AG08395 (cell line): ENCODE results near the gene ZSCAN30.
A peak's percentile ranks its signal among the peaks of the same experiment; 100 is the strongest.
"Not testable (repeated sequence)": the region's sequence is repeated elsewhere in the genome, so short reads cannot be mapped to it uniquely, and the experiment has no call there.

Experiments used
- DNase-seq: peaks from one replicate; pipeline ENCODE4 v3.0.0; 2012; ENCODE audit warnings: mixed read lengths, low spot score

The ZSCAN30 gene

GRCh38 chr18:35236571-35237363, 53.3 kb downstream of the ZSCAN30 start:
- no peak for DNase-seq

DNA sequence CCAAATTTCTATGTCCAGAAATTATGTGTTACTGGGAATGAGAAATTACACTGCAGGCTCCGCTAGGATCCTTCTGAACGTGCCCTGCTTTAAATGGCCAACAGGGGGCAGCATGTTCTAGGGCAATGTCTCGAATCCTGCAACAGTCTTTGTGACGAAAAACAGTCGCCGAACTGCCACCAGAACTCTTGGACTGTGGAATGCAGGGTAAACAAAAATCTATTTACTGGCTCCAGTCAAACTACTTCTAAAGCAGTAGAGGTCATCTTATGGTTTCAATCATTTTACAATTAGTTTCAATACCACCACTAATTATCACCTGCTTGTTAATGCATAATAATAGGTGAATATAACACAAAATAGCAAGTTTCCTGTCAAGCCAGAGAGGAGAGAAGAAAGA, 59.0 kb downstream of the ZSCAN30 start:
- DNase-seq = peak; percentile 70

GRCh38 chr18:35227254-35227653, 62.8 kb downstream of the ZSCAN30 start:
- DNase-seq = no peak

GRCh38 chr18:35223797-35224196, 66.2 kb downstream of the ZSCAN30 start:
- DNase-seq = no peak

DNA sequence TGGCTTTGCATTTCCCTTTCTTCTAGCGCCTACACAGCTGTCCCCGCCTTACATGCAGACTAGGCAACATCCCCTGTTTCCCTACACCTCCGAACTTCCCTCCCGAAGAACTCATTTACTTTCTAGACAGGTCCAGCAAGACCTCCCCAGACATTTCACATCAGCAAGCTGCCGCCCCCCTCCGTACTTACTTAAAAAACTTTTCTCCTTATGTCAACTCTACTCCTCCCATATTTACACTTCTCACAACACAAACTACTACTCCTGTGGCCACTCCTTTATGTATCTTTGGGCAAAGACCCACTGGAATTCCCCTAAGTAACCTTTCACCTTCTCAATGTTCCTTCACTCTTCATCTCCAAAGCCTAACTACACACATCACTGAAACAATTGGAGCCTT, 69.6 kb downstream of the ZSCAN30 start:
- DNase-seq = no peak

GRCh38 chr18:35219331-35219730, 70.7 kb downstream of the ZSCAN30 start:
- DNase-seq = not testable (repeated sequence)

GRCh38 chr18:35216611-35217010, 73.4 kb downstream of the ZSCAN30 start:
- not testable (repeated sequence) for DNase-seq

- no peak for DNase-seq
Measured at GRCh38 chr18:35215026-35215425, 75.0 kb downstream of the ZSCAN30 start.

DNA sequence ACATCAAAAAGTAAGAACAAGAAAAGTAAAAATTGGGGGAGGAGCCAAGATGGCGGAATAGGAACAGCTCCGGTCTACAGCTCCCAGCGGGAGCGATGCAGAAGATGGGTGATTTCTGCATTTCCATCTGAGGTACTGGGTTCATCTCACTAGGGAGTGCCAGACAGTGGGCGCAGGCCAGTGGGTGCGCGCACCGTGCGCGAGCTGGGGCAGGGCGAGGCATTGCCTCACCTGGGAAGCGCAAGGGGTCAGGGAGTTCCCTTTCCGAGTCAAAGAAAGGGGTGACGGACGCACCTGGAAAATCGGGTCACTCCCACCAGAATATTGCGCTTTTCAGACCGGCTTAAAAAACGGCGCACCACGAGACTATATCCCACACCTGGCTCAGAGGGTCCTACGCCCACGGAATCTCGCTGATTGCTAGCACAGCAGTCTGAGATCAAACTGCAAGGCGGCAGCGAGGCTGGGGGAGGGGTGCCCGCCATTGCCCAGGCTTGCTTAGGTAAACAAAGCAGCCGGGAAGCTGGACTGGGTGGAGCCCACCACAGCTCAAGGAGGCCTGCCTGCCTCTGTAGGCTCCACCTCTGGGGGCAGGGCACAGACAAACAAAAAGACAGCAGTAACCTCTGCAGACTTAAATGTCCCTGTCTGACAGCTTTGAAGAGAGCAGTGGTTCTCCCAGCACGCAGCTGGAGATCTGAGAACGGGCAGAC, 84.1 kb downstream of the ZSCAN30 start:
- DNase-seq = not testable (repeated sequence)

DNA sequence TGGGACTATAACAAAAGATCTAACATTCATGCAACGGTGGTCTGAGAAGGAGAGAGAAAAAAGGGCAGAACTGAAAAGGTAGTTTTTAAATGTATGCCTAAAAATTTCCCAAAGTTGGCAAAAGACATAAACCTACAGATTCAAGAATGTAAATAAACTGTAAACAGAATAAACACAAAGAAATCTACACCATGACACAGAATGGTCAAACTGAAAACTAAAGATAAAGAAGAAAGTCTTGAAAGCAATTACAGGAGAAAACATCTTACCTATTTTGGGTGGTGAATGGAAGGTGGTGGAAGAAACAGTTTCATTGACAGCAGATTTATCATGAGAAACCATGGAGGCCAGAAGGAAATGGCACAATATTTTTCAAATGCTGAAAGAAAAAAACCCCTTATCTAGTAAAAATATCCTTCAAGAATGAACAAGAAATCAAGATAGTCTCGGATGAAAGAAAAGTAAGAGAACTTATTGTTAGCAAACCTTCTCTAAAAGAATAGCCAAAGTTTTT, 84.8 kb downstream of the ZSCAN30 start:
- no peak for DNase-seq

DNA sequence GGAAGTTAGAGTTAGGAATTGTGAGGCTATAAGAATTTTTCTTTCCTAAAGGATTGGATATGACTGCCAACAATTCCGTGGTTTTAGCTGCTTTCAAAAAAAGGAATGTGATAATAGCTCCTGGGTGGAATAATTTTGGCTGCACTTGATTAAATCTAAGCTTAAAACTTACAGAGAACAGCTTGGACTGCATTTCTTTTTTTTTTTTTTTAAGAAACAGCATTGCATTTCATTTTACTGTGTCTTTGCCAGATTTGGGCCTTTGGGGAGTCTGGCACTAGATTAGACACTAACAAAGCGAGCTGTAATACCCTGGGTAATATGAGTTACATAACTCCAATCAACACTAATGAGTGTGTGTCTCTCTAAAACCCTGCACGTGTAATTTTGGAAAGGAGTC, 87.0 kb downstream of the ZSCAN30 start:
- peak; percentile 48 for DNase-seq

DNA sequence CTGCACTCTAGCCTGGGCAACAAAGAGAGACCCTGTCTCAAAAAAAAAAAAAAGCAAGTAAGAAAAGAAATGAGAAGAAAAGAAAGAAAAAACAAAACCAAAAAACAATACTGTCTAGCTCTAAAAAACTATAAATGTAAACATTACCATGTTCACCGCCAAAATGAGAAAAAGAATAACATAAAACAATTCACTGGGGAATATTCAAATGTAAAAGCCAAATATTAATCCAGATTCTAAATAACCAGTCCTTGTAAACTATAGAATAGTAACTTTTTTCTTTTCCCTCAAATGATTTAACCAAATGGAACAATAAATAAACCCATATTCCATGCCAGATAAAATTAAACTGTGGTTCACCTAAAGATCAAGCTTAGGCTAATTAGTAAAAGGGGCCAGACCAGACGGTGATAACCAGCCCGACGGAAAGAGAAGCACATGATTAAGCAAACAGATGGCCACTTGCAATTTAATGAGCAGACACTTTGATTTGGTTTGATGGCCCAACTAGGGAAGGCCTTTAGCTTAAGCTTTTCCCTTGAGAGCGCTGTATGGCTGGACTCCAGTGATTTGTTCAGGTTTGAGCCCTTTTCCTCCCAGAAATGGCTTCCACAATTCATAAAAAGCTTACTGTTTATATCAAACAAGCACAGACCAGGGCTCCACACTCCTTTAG, 88.6 kb downstream of the ZSCAN30 start:
- DNase-seq = no peak
